Pulmonary artery endothelial cell (primary cell): ENCODE measurements around the gene NYAP2. TPM values are rescaled to one million over a fixed set of nuclear protein-coding genes. Genes with fewer than 3 reads are reported as not detected.

Experiments used
- DNase-seq: peaks from one replicate; pipeline ENCODE4 v3.0.0-alpha.2; 2011; ENCODE audit warnings: low read depth, low spot score
- total RNA-seq: library from RNA; depleted of rRNA; stranded (reverse); fragments of >200 nt; gene quantifications from 2 replicates; pipeline ENCODE4 v1.2.3, GENCODE V29; 2014

NYAP2 gene
- total RNA-seq, 1 donor from 2014 or later = not detected

- no peak for DNase-seq
Measured at GRCh38 chr2:225428360-225428759, 28.9 kb downstream of the NYAP2 start.

GRCh38 chr2:225429717-225430116 is 30.2 kb downstream of the NYAP2 start:
- no peak for DNase-seq

GRCh38 chr2:225431105-225431863 is 31.8 kb downstream of the NYAP2 start:
- DNase-seq = no peak

GRCh38 chr2:225434014-225434413 is 34.5 kb downstream of the NYAP2 start:
- DNase-seq = no peak

GRCh38 chr2:225437319-225437718 is 37.8 kb downstream of the NYAP2 start:
- no peak for DNase-seq

GRCh38 chr2:225438248-225438647 is 38.7 kb downstream of the NYAP2 start:
- no peak for DNase-seq

- DNase-seq = no peak
Measured at GRCh38 chr2:225452677-225453076, 53.2 kb downstream of the NYAP2 start.

GRCh38 chr2:225454412-225454811 is 54.9 kb downstream of the NYAP2 start:
- no peak for DNase-seq

- no peak for DNase-seq
Measured at GRCh38 chr2:225456619-225457260, 57.2 kb downstream of the NYAP2 start.

- no peak for DNase-seq
Measured at GRCh38 chr2:225457482-225457881, 58.0 kb downstream of the NYAP2 start.

GRCh38 chr2:225458431-225459117 is 59.1 kb downstream of the NYAP2 start:
- no peak for DNase-seq

- DNase-seq = no peak
Measured at GRCh38 chr2:225462417-225462816, 62.9 kb downstream of the NYAP2 start.

GRCh38 chr2:225462945-225463344 is 63.4 kb downstream of the NYAP2 start:
- DNase-seq = no peak

GRCh38 chr2:225463449-225463848 is 63.9 kb downstream of the NYAP2 start:
- DNase-seq = no peak

- no peak for DNase-seq
Measured at GRCh38 chr2:225464346-225465025, 65.0 kb downstream of the NYAP2 start.

GRCh38 chr2:225465827-225466226 is 66.3 kb downstream of the NYAP2 start:
- no peak for DNase-seq

- no peak for DNase-seq
Measured at GRCh38 chr2:225466891-225467604, 67.5 kb downstream of the NYAP2 start.

GRCh38 chr2:225468131-225468530 is 68.6 kb downstream of the NYAP2 start:
- no peak for DNase-seq

GRCh38 chr2:225471039-225471438 is 71.5 kb downstream of the NYAP2 start:
- no peak for DNase-seq

- no peak for DNase-seq
Measured at GRCh38 chr2:225471482-225471881, 72.0 kb downstream of the NYAP2 start.

GRCh38 chr2:225472161-225472560 is 72.7 kb downstream of the NYAP2 start:
- DNase-seq = no peak
